Stomach (tissue), 9 donors: ENCODE measurements around the gene MIB1. TPM values are rescaled to one million over a fixed set of nuclear protein-coding genes. Genes with fewer than 3 reads are reported as not detected.

Source experiments
- DNase-seq, 2 donors: peaks; one replicate each; pipeline versions ENCODE4 v3.0.0 to v3.0.0-alpha.2; 2013 to 2019
- H3K27ac ChIP-seq, 5 donors: fragments of 200-600 bp in 4 of 5; sonication (generic) in 4 of 5; one replicate each; pipeline ENCODE4 v1.5.1; 2013 to 2019; ENCODE audit warnings: mild to moderate bottlenecking in 1 of 5, moderate library complexity in 1 of 5
- H3K27me3 ChIP-seq, 3 donors: fragments of 200-600 bp; sonication (generic); one replicate each; pipeline ENCODE4 v1.5.1; 2017 to 2019; ENCODE audit warnings: mixed run types in 1 of 3
- H3K36me3 ChIP-seq, 4 donors: fragments of 200-600 bp; sonication (generic); 1 replicate in 3 of 4; 2 replicates in 1 of 4; pipeline ENCODE4 v1.5.1; 2016 to 2019
- H3K4me1 ChIP-seq, 4 donors: fragments of 200-600 bp; sonication (generic); one replicate each; pipeline ENCODE4 v1.5.1; 2016 to 2019
- H3K4me3 ChIP-seq, 4 donors: fragments of 200-600 bp; sonication (generic) in 3 of 4; one replicate each; pipeline ENCODE4 v1.5.1; 2016 to 2019; ENCODE audit warnings: mild to moderate bottlenecking in 1 of 4
- H3K9me3 ChIP-seq, 4 donors: fragments of 200-600 bp; sonication (generic); one replicate each; pipeline ENCODE4 v1.5.1; 2016 to 2019
- EP300 ChIP-seq: sonication (generic); formaldehyde crosslinking; IDR thresholded peaks from one replicate; pipeline ENCODE4 v1.6.1; 2017; ENCODE audit warnings: antibody characterized with exemption
- POLR2A ChIP-seq, 4 donors: fragments of 450-650 bp; IDR thresholded peaks; one replicate each; pipeline ENCODE4 v1.6.1; 2016; ENCODE audit warnings: antibody characterized with exemption in 4 of 4, control low read depth in 2 of 4, mild to moderate bottlenecking in 1 of 4, moderate library complexity in 1 of 4
- POLR2AphosphoS5 ChIP-seq, 3 donors: sonication (generic); formaldehyde crosslinking; IDR thresholded peaks; one replicate each; pipeline ENCODE4 v1.6.1; 2016; ENCODE audit warnings: antibody characterized with exemption in 3 of 3
- WGBS, 5 donors: extraction: QIAGEN DNeasy Blood & Tissue Kit in 3 of 5; methylation state at CpG; one replicate each; pipeline versions ENCODE4 v1.1.5 to v1.1.7; 2013 to 2018; 5-methylcytosine and 5-hydroxymethylcytosine counted together
- intact Hi-C: fragments of 100-400 bp; cut with DNase I; formaldehyde crosslinking; loops from one replicate; pipeline ENCODE4 v1.15.1; 2023; ENCODE audit warnings: low total_unique reads
- polyA plus RNA-seq, 3 donors: library from polyadenylated mRNA; stranded (reverse); fragments of 200-250 nt; gene quantifications; one replicate each; pipeline ENCODE4 v1.2.3, GENCODE V29; 2013
- total RNA-seq, 5 donors: library from RNA; depleted of rRNA; stranded (reverse); fragments of >200 nt; gene quantifications; one replicate each; pipeline versions ENCODE4 v1.1.0 to v1.2.3, GENCODE V29; 2014 to 2016
- TF ChIP-seq, protein P1 (sequence below), 7 experiments: fragments of 450-650 bp in 4 of 7; fragments of 200-600 bp in 3 of 7; sonication (generic) in 3 of 7; IDR thresholded peaks; one replicate each; pipeline ENCODE4 v1.5.1; 2016 to 2019; ENCODE audit warnings: antibody characterized with exemption in 7 of 7, control low read depth in 2 of 7, mild to moderate bottlenecking in 1 of 7
- donor health status: healthy with polysubstance abuse.
- donor health status: Bipolar disorder and iron deficiency.
- donor health status: healthy.

Gene MIB1
- total and polyA plus RNA-seq, 8 donors: 4.4 to 83.5 (median 13.1) TPM

DNA sequence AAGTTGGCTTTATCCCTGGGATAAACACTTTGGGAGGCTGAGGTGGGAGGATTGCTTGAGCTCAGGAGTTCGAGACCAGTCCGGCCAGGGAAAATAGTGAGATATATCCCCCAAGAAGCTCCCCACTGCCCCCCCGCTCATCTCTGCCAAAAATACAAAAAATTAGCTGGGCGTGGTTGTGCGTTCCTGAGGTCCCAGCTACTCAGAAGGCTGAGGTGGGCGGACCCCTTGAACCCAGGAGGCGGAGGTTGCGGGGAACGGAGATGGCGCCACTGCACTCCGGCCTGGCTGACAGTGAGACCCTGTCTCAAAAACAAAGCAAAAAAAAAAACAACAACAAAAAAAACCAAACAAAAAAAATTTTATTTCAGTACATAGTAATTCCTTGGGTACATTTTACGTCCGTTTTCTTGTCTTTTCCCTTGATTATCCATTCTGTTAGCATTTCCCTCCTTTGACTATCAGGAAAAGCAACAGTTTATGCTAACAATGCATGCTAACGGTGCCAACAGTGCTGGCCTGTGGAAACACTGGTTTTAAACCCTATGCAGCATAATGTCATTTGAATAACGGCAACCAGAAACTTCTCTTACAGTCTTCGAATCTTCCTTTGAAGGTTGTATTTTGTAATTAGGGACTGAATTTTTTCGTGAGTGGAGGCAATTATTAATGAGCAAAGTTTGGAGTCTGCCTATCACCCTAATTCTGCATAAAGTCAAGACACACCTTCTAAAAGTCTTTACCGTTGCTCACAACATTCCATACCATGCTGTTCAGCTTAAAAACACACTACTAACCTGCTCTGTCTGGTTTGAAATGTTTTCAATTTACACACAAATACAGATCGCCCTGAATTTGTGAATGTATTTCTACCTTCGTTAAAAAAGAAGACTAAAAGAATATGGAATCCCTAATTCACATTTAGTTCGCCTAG lies 721 bp upstream of the MIB1 start:
- intact Hi-C loops: loop anchor here (10.0 kb wide), 1 partner anchor 125 kb away; the partner anchor contains the start of gene SNRPD1
- Histone ChIP-seq H3K27ac (peak overlapping the region in 4 of 5 donors; percentile 94 to 99 (median 98)), H3K4me1 (peaks cover 0 to 47% (median 32%) of the 10 kb centered on the region in 4 donors), H3K36me3 (no peaks in the 10 kb centered on the region), H3K4me3 (peak overlapping the region; percentile 78 to 98 (median 92)), H3K27me3 (no peaks in the 10 kb centered on the region), H3K9me3 (no peaks in the 10 kb centered on the region)
- DNase-seq: peak in 1 of 2 donors; percentile 35
- WGBS, 5 donors: 36 to 50% (median 39%) methylated on average over 21 of the region's 21 CpGs
- no peak for TF ChIP-seq POLR2AphosphoS5 (IDR thresholded peaks at IDR 0.05)
- no peak for TF ChIP-seq EP300
- no peak for TF ChIP-seq POLR2A (IDR thresholded peaks at IDR 0.05)
- TF ChIP-seq, protein P1, sequence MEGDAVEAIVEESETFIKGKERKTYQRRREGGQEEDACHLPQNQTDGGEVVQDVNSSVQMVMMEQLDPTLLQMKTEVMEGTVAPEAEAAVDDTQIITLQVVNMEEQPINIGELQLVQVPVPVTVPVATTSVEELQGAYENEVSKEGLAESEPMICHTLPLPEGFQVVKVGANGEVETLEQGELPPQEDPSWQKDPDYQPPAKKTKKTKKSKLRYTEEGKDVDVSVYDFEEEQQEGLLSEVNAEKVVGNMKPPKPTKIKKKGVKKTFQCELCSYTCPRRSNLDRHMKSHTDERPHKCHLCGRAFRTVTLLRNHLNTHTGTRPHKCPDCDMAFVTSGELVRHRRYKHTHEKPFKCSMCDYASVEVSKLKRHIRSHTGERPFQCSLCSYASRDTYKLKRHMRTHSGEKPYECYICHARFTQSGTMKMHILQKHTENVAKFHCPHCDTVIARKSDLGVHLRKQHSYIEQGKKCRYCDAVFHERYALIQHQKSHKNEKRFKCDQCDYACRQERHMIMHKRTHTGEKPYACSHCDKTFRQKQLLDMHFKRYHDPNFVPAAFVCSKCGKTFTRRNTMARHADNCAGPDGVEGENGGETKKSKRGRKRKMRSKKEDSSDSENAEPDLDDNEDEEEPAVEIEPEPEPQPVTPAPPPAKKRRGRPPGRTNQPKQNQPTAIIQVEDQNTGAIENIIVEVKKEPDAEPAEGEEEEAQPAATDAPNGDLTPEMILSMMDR (IDR thresholded peaks at IDR 0.05): no peak

DNA sequence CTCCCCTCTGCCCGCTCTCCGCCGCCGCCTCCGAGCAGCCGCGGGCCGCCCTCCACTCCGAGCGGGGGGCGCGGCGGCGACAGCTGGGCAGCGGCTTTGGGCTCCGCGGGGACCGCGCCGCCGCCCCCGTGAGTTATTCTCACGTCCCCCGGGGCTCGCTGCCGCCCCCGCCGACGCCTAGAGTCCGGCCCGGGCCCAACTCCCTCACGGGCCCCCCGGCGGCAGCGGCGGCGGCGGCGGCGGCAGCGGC lies 645 bp downstream of the MIB1 start:
- intact Hi-C loops: loop anchor here (10.0 kb wide), 1 partner anchor 126 kb away; the partner anchor contains the start of gene SNRPD1
- H3K27ac ChIP-seq: peak overlapping the region; percentile 94 to 99 (median 98)
- 0 to 1% (median 0%) methylated on average over 14 to 40 of the region's 41 CpGs; no CpG with 5 or more reads in 1 of the 5 donors for WGBS, 5 donors

DNA sequence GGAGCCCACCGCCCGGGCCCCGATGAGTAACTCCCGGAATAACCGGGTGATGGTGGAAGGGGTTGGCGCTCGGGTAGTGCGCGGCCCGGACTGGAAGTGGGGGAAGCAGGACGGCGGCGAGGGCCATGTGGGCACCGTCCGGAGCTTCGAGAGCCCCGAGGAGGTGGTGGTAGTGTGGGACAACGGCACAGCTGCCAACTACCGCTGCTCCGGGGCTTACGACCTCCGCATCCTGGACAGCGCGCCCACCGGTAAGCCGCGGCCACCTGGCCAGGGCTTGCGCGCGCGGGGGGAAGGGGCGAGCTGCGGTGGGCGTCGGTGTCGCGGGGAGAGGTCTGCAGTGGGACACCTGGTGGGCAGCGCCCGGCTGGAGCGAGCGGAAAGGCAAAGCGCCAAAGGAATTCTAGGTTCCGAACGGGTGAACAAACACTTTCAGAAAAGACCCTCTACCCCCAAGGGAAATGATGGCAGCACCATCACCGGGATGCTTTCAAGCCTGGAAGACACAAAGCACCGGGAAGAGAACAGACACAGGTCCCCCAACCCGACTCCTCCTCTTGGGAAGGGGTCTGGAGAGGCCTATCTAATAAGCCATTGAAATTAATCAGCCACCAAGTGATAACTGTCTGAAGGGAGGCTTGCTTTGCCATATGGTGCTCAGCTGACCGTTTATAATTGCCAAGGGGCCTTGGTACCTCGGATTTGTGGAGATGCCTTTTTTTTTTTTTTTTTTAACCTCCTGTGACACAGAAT lies 1.1 kb downstream of the MIB1 start:
- TF ChIP-seq POLR2A (IDR thresholded peaks at IDR 0.05) (no peak), POLR2AphosphoS5 (IDR thresholded peaks at IDR 0.05) (no peak), EP300 (no peak)
- TF ChIP-seq, protein P1 (IDR thresholded peaks at IDR 0.05): no peak
- no peaks in the 10 kb centered on the region for H3K9me3 ChIP-seq
- H3K4me1 ChIP-seq: peaks cover 0 to 56% (median 32%) of the 10 kb centered on the region in 4 donors
- H3K27ac ChIP-seq: peak overlapping the region; percentile 94 to 99 (median 98)
- no peaks in the 10 kb centered on the region for H3K27me3 ChIP-seq
- 1 to 2% (median 1%) methylated on average over 40 to 49 of the region's 49 CpGs for WGBS, 5 donors
- H3K4me3 ChIP-seq: peak overlapping the region; percentile 78 to 98 (median 92)
- intact Hi-C loops: loop anchor here (10.0 kb wide), 1 partner anchor 127 kb away; the partner anchor contains the start of gene SNRPD1
- no peaks in the 10 kb centered on the region for H3K36me3 ChIP-seq
- DNase-seq: peak; percentile 40 to 49

More for the DNA sequence above, 645 bp downstream of the MIB1 start:
- H3K4me3 ChIP-seq: peak overlapping the region; percentile 78 to 98 (median 92)
- no peak for TF ChIP-seq POLR2AphosphoS5 (IDR thresholded peaks at IDR 0.05)
- TF ChIP-seq, protein P1 (IDR thresholded peaks at IDR 0.05): no peak
- TF ChIP-seq EP300: no peak
- TF ChIP-seq POLR2A (IDR thresholded peaks at IDR 0.05): no peak
- H3K36me3 ChIP-seq: no peaks in the 10 kb centered on the region
- no peaks in the 10 kb centered on the region for H3K27me3 ChIP-seq
- no peaks in the 10 kb centered on the region for H3K9me3 ChIP-seq
- no peak for DNase-seq
- peaks cover 0 to 51% (median 29%) of the 10 kb centered on the region in 4 donors for H3K4me1 ChIP-seq

- peak in 1 of 2 donors; percentile 7 for DNase-seq
- Histone ChIP-seq H3K4me3 (peak overlapping the region; percentile 78 to 98 (median 92)), H3K27ac (peak overlapping the region in 3 of 5 donors; percentile 98 to 99 (median 98)), H3K4me1 (peaks cover 3 to 61% (median 35%) of the 10 kb centered on the region in 4 donors), H3K36me3 (no peaks in the 10 kb centered on the region), H3K27me3 (no peaks in the 10 kb centered on the region), H3K9me3 (no peaks in the 10 kb centered on the region)
- intact Hi-C loops: loop anchor here (10.0 kb wide), 1 partner anchor 128 kb away; the partner anchor contains the start of gene SNRPD1
- TF ChIP-seq POLR2AphosphoS5 (IDR thresholded peaks at IDR 0.05): no peak
- TF ChIP-seq POLR2A (IDR thresholded peaks at IDR 0.05): no peak
- TF ChIP-seq EP300: no peak
- TF ChIP-seq, protein P1 (IDR thresholded peaks at IDR 0.05): no peak
- 64 to 69% (median 67%) methylated on average over 5 of the region's 5 CpGs for WGBS, 5 donors
Measured at GRCh38 chr18:21742315-21742687, 1.7 kb downstream of the MIB1 start.
